H1 (cell line): ENCODE results near the gene ADPRH.

Source experiments
- CTCF ChIP-seq, 3 experiments: IDR thresholded peaks; 1 replicate in 2 of 3; 2 replicates in 1 of 3; pipeline versions ENCODE4 v1.5.1 to v1.6.1; 2011; ENCODE audit warnings: low read length in 3 of 3, mild to moderate bottlenecking in 3 of 3, inconsistent platforms in 2 of 3, low read depth in 1 of 3, moderate library complexity in 1 of 3; ENCODE audit not compliant: insufficient read depth in 1 of 3; ENCODE audit errors: control extremely low read depth in 1 of 3
- EZH2 ChIP-seq: fragments of 200-600 bp; sonication (generic); IDR thresholded peaks from 2 replicates; pipeline ENCODE4 v1.7.1; 2012; ENCODE audit warnings: low read depth, mild to moderate bottlenecking, moderate library complexity, low read length, inconsistent platforms; ENCODE audit not compliant: severe bottlenecking
- POLR2A ChIP-seq, 2 experiments: IDR thresholded peaks; 1 replicate in 1 of 2; 2 replicates in 1 of 2; pipeline ENCODE4 v1.6.1; 2011; ENCODE audit warnings: low read depth in 2 of 2, low read length in 2 of 2, mild to moderate bottlenecking in 2 of 2; ENCODE audit errors: control extremely low read depth in 1 of 2
- POLR2AphosphoS5 ChIP-seq: IDR thresholded peaks from 2 replicates; pipeline ENCODE4 v1.6.1; 2011; ENCODE audit warnings: low read depth, low read length
- RAD21 ChIP-seq, 2 experiments: IDR thresholded peaks in 1 of 2; conservative IDR thresholded peaks in 1 of 2; 2 replicates each; pipeline ENCODE4 v1.6.1; 2011; ENCODE audit warnings: low read depth in 2 of 2, low read length in 2 of 2, improper control_type of control experiment in 1 of 2, inconsistent platforms in 1 of 2, mild to moderate bottlenecking in 1 of 2, moderate library complexity in 1 of 2
- RFX5 ChIP-seq: IDR thresholded peaks from 2 replicates; pipeline ENCODE4 v1.6.1; 2011; ENCODE audit warnings: low read depth, low read length, improper control_type of control experiment, borderline replicate concordance
- YY1 ChIP-seq: IDR thresholded peaks from 2 replicates; pipeline ENCODE4 v1.6.1; 2011; ENCODE audit warnings: low read depth, mild to moderate bottlenecking, low read length

- TF ChIP-seq YY1 (no peak), CTCF (IDR thresholded peaks at IDR 0.05; ENCODE audit: control extremely low read depth in 1 of 3, insufficient read depth in 1 of 3, low read depth in 1 of 3, low read length in 3 of 3) (no peak), RAD21 (IDR thresholded peaks at IDR 0.05 in 1 of 2, conservative IDR thresholded peaks at IDR 0.05 in 1 of 2; ENCODE audit: low read depth in 2 of 2, low read length in 2 of 2) (no peak), EZH2 (no peak), POLR2AphosphoS5 (no peak), RFX5 (no peak), POLR2A (IDR thresholded peaks at IDR 0.05; ENCODE audit: control extremely low read depth in 1 of 2, low read depth in 2 of 2, low read length in 2 of 2) (no peak)
These were observed 49.6 kb downstream of the ADPRH start for GRCh38 chr3:119628816-119629445.
